PC-9 (cell line): ENCODE measurements around the gene SOX10. TPM values are rescaled to one million over a fixed set of nuclear protein-coding genes. Genes with fewer than 3 reads are reported as not detected.

Source experiments
- BruUV-seq: library from RNA; stranded (reverse); fragments of 400-500 nt; replicated peaks from 2 replicates; lab custom pipeline; 2021; lab: Mats Ljungman, UMichigan
- CTCF ChIA-PET: fragments of 300-600 bp; sonication (Branson Sonifier 250); formaldehyde crosslinking; loops from one replicate; lab custom pipeline; 2022; ENCODE audit warnings: antibody characterized with exemption; lab: Charles Lee
- POLR2A ChIA-PET: fragments of 300-600 bp; sonication (Branson Sonifier 250); formaldehyde crosslinking; loops from one replicate; lab custom pipeline; 2022; ENCODE audit warnings: antibody characterized with exemption; ENCODE audit not compliant: unreplicated experiment; lab: Charles Lee
- DNase-seq, 2 experiments: peaks; one replicate each; pipeline versions ENCODE4 v3.0.0 to v3.0.0-alpha.2; 2015 to 2022; ENCODE audit warnings: mixed read lengths in 1 of 2
- H2AFZ ChIP-seq: fragments of 200-600 bp; sonication (generic); 2 replicates; pipeline ENCODE4 v1.8.1; 2017; ENCODE audit warnings: antibody characterized with exemption
- H3F3A ChIP-seq: fragments of 200-600 bp; sonication (generic); 2 replicates; pipeline ENCODE4 v1.8.1; 2017; ENCODE audit warnings: antibody characterized with exemption, mild to moderate bottlenecking, low read depth; ENCODE audit not compliant: insufficient read depth
- H3K27ac ChIP-seq: fragments of 200-600 bp; sonication (generic); 2 replicates; pipeline ENCODE4 v1.6.1; 2016; ENCODE audit warnings: mixed run types
- H3K27me3 ChIP-seq: fragments of 200-600 bp; sonication (generic); 2 replicates; pipeline ENCODE4 v1.6.1; 2016; ENCODE audit warnings: low read depth, mixed run types; ENCODE audit not compliant: insufficient read depth
- H3K36me3 ChIP-seq: fragments of 200-600 bp; sonication (generic); 2 replicates; pipeline ENCODE4 v1.6.1; 2016; ENCODE audit warnings: low read depth, mixed run types
- H3K4me1 ChIP-seq: fragments of 200-600 bp; sonication (generic); replicated peaks from 2 replicates; pipeline ENCODE4 v1.6.1; 2016; ENCODE audit warnings: mixed run types; ENCODE audit not compliant: insufficient read depth
- H3K4me2 ChIP-seq: fragments of 200-600 bp; sonication (generic); 2 replicates; pipeline ENCODE4 v1.6.1; 2017; ENCODE audit warnings: mixed run types
- H3K4me3 ChIP-seq: fragments of 200-600 bp; sonication (generic); 2 replicates; pipeline ENCODE4 v1.6.1; 2016; ENCODE audit warnings: mixed run types
- H3K79me2 ChIP-seq: fragments of 200-600 bp; sonication (generic); 2 replicates; pipeline ENCODE4 v1.6.1; 2017; ENCODE audit warnings: low read depth, mixed run types
- H3K9me2 ChIP-seq: fragments of 200-600 bp; sonication (generic); 2 replicates; pipeline ENCODE4 v1.8.1; 2017; ENCODE audit warnings: mild to moderate bottlenecking; ENCODE audit not compliant: insufficient read depth
- H3K9me3 ChIP-seq: fragments of 200-600 bp; sonication (generic); 2 replicates; pipeline ENCODE4 v1.8.1; 2016; ENCODE audit warnings: low read depth; ENCODE audit not compliant: insufficient read depth
- H4K20me1 ChIP-seq: fragments of 200-600 bp; sonication (generic); 2 replicates; pipeline ENCODE4 v1.8.1; 2017; ENCODE audit not compliant: insufficient read depth
- EZH2 ChIP-seq: fragments of 200-600 bp; sonication (generic); IDR thresholded peaks from 2 replicates; pipeline ENCODE4 v1.8.0; 2017; ENCODE audit warnings: antibody characterized with exemption, low read depth
- intact Hi-C: fragments of 100-400 bp; cut with micrococcal nuclease; formaldehyde crosslinking; loops from one replicate; pipeline ENCODE4 v1.10.0; 2022; ENCODE audit not compliant: unreplicated experiment
- total RNA-seq: library from RNA; stranded (reverse); gene quantifications from 2 replicates; pipeline ENCODE4 v1.2.3, GENCODE V29; 2021
- TF ChIP-seq, protein P1 (sequence below): fragments of 200-600 bp; sonication (generic); conservative IDR thresholded peaks from 2 replicates; pipeline ENCODE4 v1.6.1; 2017; ENCODE audit warnings: mixed run types, antibody characterized with exemption, mild to moderate bottlenecking, moderate library complexity

The SOX10 gene
- total RNA-seq, 1 experiment from 2014 or later: not detected

DNA sequence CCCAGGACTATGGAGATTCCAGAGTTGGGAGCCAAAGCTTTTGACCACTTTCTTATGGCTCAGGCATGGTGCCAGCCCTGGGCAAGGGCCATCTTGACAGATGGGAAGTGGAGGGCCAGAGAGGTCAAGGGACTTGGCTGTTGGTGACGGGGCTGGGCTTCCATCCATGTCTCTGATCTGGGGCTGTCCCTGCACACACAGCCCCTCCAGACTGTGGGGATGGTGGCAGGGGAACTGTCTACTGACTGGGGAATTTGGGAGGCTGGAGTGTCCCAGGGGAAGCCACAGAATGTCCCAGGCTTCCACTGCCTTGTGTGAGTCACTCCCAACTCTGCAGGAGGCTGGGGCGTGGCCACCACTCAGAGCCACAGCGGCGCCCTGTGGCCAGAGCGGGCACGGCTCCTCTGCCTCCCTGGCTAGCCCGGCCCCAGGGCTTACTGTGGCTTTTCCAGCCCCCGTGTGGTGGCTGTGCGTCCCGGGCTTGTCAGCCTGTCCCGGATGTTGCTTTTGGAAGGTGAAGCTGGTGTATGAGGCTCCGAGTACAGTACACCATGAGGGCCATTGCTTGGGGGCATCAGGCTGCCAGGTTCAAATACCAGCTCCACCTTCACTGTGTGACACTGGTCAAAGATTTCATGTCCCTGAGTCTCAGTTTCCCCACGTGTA is 50.5 kb downstream of the SOX10 start:
- Histone ChIP-seq H3K4me1 (peaks cover 17% of the 10 kb centered on the region), H3K9me2 (no peaks in the 10 kb centered on the region), H3K36me3 (peaks cover 21% of the 10 kb centered on the region; the same call in 1 of the 2 replicates), H3K27ac (peak overlapping the region; percentile 17; the same call in 1 of the 2 replicates), H3K79me2 (no peaks in the 10 kb centered on the region), H3K9me3 (no peaks in the 10 kb centered on the region), H3K4me2 (peak overlapping the region; percentile 33), H4K20me1 (peaks cover 52% of the 10 kb centered on the region), H2AFZ (no peak overlapping the region), H3F3A (peaks cover 57% of the 10 kb centered on the region), H3K27me3 (no peaks in the 10 kb centered on the region), H3K4me3 (no peak overlapping the region)
- ChIA-PET POLR2A (interaction anchor here (1.4 kb wide), 1 partner anchor 47 kb away, joined by 10 read pairs; no protein-coding TSS in a partner anchor), CTCF (interaction anchor here (0.6 to 2.2 kb wide), 9 partner anchors 20 to 637 kb away, joined by 3 to 20 read pairs (median 6); partner anchors contain the start of genes C22orf23 and POLR2F)
- peak; percentile 87 to 95 for DNase-seq
- no TSS peak for BruUV-seq
- intact Hi-C loops: loop anchor here (1.0 to 2.0 kb wide), 4 partner anchors 27 to 117 kb away; partner anchors contain the start of gene MICALL1
- no peak for TF ChIP-seq EZH2
- TF ChIP-seq, protein P1, sequence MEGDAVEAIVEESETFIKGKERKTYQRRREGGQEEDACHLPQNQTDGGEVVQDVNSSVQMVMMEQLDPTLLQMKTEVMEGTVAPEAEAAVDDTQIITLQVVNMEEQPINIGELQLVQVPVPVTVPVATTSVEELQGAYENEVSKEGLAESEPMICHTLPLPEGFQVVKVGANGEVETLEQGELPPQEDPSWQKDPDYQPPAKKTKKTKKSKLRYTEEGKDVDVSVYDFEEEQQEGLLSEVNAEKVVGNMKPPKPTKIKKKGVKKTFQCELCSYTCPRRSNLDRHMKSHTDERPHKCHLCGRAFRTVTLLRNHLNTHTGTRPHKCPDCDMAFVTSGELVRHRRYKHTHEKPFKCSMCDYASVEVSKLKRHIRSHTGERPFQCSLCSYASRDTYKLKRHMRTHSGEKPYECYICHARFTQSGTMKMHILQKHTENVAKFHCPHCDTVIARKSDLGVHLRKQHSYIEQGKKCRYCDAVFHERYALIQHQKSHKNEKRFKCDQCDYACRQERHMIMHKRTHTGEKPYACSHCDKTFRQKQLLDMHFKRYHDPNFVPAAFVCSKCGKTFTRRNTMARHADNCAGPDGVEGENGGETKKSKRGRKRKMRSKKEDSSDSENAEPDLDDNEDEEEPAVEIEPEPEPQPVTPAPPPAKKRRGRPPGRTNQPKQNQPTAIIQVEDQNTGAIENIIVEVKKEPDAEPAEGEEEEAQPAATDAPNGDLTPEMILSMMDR: peak; percentile 97

DNA sequence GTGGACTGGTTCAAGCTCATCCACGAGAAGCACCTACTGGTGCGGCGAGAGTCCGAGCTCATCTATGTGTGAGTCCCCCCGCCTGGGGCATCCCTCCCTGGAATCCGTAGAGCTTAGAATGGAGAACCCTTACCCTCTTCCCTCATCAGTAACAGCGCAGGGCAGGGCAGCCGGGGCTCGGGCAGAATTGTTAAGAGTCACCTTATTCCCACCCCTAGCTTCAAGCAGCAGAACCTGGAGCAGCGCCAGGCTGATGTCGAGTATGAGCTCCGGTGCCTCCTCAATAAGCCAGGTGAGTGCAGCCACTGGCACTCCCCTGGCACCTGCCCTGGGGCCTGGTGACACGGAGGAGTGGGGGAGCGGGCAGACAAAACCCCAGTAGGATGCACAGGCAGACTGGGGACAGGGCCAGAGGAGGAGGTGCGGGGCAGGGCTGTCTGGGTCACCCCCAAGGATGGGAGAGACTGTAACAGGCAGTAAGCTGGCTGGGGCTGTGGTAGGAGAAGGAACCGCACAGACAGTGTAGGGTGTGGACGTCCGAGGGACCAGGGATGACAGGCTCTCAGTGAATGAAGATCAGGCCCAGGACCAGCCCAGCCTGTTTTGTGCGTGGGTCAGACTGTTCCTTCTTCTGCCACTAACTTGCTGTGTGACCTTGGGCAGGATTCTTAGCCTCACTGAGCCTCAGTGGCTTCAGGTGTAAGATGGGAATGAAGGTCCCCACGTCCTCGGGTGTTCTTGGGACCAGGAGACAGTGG is 51.4 kb downstream of the SOX10 start:
- Histone ChIP-seq H3K27ac (peak overlapping the region; percentile 17; the same call in 1 of the 2 replicates), H3K4me3 (no peak overlapping the region), H3K4me2 (peak overlapping the region; percentile 27; the same call in 1 of the 2 replicates), H3K27me3 (no peaks in the 10 kb centered on the region), H3K9me2 (no peaks in the 10 kb centered on the region), H3K4me1 (peaks cover 17% of the 10 kb centered on the region), H3K79me2 (no peaks in the 10 kb centered on the region), H4K20me1 (peaks cover 58% of the 10 kb centered on the region), H3F3A (peaks cover 57% of the 10 kb centered on the region), H3K36me3 (peaks cover 19% of the 10 kb centered on the region; the same call in 1 of the 2 replicates), H2AFZ (no peak overlapping the region), H3K9me3 (no peaks in the 10 kb centered on the region)
- TF ChIP-seq, protein P1: no peak
- TF ChIP-seq EZH2: no peak
- no TSS peak for BruUV-seq
- CTCF ChIA-PET: interaction anchor here (0.6 to 2.2 kb wide), 3 partner anchors 21 to 637 kb away, joined by 4 to 20 read pairs (median 9); partner anchors contain the start of genes C22orf23 and POLR2F
- POLR2A ChIA-PET: interaction anchor here (0.8 to 1.4 kb wide), 2 partner anchors 34 to 46 kb away, joined by 7 to 10 read pairs; no protein-coding TSS in a partner anchor
- intact Hi-C loops: no loop called here
- peak in 1 of 2 experiments; percentile 31 for DNase-seq

DNA sequence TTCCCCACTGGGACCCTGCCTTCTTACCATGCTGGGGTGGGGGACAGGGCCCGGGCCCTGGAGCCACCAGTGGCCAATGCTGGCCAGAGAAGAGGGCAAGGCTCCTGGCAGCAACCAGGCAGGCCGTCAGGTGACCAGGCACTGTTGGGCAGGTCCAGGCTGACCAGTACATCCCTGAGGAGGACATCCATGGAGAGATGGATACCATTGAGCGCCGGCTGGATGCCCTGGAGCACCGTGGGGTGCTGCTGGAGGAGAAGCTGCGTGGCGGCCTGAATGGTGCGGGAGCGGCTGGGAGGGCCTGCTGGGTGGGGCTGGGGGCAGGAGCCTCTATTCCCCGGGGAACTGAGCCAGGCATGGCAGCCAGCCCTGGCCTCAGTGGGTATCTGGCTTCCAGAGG is 52.0 kb downstream of the SOX10 start:
- Histone ChIP-seq H3K4me2 (no peak overlapping the region), H4K20me1 (peaks cover 58% of the 10 kb centered on the region), H3K4me3 (no peak overlapping the region), H3K36me3 (peaks cover 19% of the 10 kb centered on the region; the same call in 1 of the 2 replicates), H3K27ac (no peak overlapping the region; the same call in 1 of the 2 replicates), H3K9me3 (no peaks in the 10 kb centered on the region), H3K27me3 (no peaks in the 10 kb centered on the region), H3K4me1 (peaks cover 17% of the 10 kb centered on the region), H3F3A (peaks cover 55% of the 10 kb centered on the region), H2AFZ (no peak overlapping the region), H3K79me2 (no peaks in the 10 kb centered on the region), H3K9me2 (no peaks in the 10 kb centered on the region)
- TF ChIP-seq, protein P1: no peak
- TF ChIP-seq EZH2: no peak
- ChIA-PET CTCF (interaction anchor here (1.7 to 2.2 kb wide), 2 partner anchors 22 to 45 kb away, joined by 9 to 20 read pairs; partner anchors contain the start of genes C22orf23 and POLR2F), POLR2A (interaction anchor here (0.8 to 1.4 kb wide), 2 partner anchors 34 to 45 kb away, joined by 7 to 10 read pairs; no protein-coding TSS in a partner anchor)
- no TSS peak for BruUV-seq
- intact Hi-C loops: no loop called here
- no peak for DNase-seq
